KMS-11 (cell line): Measurements from ENCODE around the gene CDK1.

ENCODE experiments used
- H2AFZ ChIP-seq: fragments of 200-600 bp; sonication (generic); 2 replicates; pipeline ENCODE4 v1.6.1; 2016; ENCODE audit warnings: antibody characterized with exemption, mixed run types, low read depth
- H3K27ac ChIP-seq: fragments of 200-600 bp; sonication (generic); 2 replicates; pipeline ENCODE4 v1.6.1; 2016; ENCODE audit warnings: mild to moderate bottlenecking, mixed run types
- H3K27me3 ChIP-seq: fragments of 200-600 bp; sonication (generic); 2 replicates; pipeline ENCODE4 v1.6.1; 2017; ENCODE audit warnings: mild to moderate bottlenecking, low read depth, mixed run types, moderate library complexity; ENCODE audit not compliant: insufficient read depth
- H3K36me3 ChIP-seq: fragments of 200-600 bp; sonication (generic); 2 replicates; pipeline ENCODE4 v1.6.1; 2017; ENCODE audit warnings: mild to moderate bottlenecking, mixed run types; ENCODE audit not compliant: insufficient read depth
- H3K4me1 ChIP-seq: fragments of 200-600 bp; sonication (generic); 2 replicates; pipeline ENCODE4 v1.6.1; 2016; ENCODE audit warnings: mild to moderate bottlenecking, low read depth, mixed run types; ENCODE audit not compliant: poor library complexity, severe bottlenecking
- H3K4me2 ChIP-seq: fragments of 200-600 bp; sonication (generic); 2 replicates; pipeline ENCODE4 v1.7.0; 2016; ENCODE audit warnings: mild to moderate bottlenecking, mixed run types
- H3K4me3 ChIP-seq: fragments of 200-600 bp; sonication (generic); IDR thresholded peaks from 2 replicates; pipeline ENCODE4 v1.6.1; 2017; ENCODE audit warnings: low read depth, low read length, mixed read lengths; ENCODE audit not compliant: insufficient read depth
- H3K79me2 ChIP-seq: fragments of 200-600 bp; sonication (generic); 2 replicates; pipeline ENCODE4 v1.6.1; 2016; ENCODE audit warnings: low read depth, mixed run types; ENCODE audit not compliant: insufficient read depth
- H3K9ac ChIP-seq: fragments of 200-600 bp; sonication (generic); 2 replicates; pipeline ENCODE4 v1.6.1; 2016; ENCODE audit warnings: mild to moderate bottlenecking, mixed run types
- H4K20me1 ChIP-seq: fragments of 200-600 bp; sonication (generic); 2 replicates; pipeline ENCODE4 v1.6.1; 2016; ENCODE audit warnings: mild to moderate bottlenecking, mixed run types; ENCODE audit not compliant: insufficient read depth
- CTCF ChIP-seq: fragments of 200-600 bp; sonication (generic); conservative IDR thresholded peaks from 2 replicates; pipeline ENCODE4 v1.6.1; 2017; ENCODE audit warnings: low read depth, mild to moderate bottlenecking, antibody characterized with exemption, low read length, moderate library complexity, mixed read lengths

The CDK1 gene

GRCh38 chr10:60747817-60748469 is 30.3 kb upstream of the CDK1 start:
- H4K20me1 ChIP-seq = no peaks in the 10 kb centered on the region
- H3K79me2 ChIP-seq = no peaks in the 10 kb centered on the region
- no peaks in the 10 kb centered on the region for H3K27me3 ChIP-seq
- TF ChIP-seq CTCF = no peak
- no peak overlapping the region for H3K4me3 ChIP-seq
- H3K36me3 ChIP-seq = no peaks in the 10 kb centered on the region
- no peak overlapping the region for H3K4me2 ChIP-seq
- no peaks in the 10 kb centered on the region for H3K4me1 ChIP-seq
- H3K27ac ChIP-seq = no peak overlapping the region
- no peak overlapping the region for H2AFZ ChIP-seq
- no peak overlapping the region for H3K9ac ChIP-seq

GRCh38 chr10:60753152-60753551 is 25.1 kb upstream of the CDK1 start:
- TF ChIP-seq CTCF = no peak

GRCh38 chr10:60753817-60754216 is 24.5 kb upstream of the CDK1 start:
- Histone ChIP-seq H3K9ac (no peak overlapping the region), H3K27me3 (no peaks in the 10 kb centered on the region), H3K4me3 (no peak overlapping the region), H4K20me1 (no peaks in the 10 kb centered on the region), H2AFZ (no peak overlapping the region), H3K36me3 (no peaks in the 10 kb centered on the region), H3K79me2 (no peaks in the 10 kb centered on the region), H3K27ac (no peak overlapping the region), H3K4me1 (no peaks in the 10 kb centered on the region), H3K4me2 (no peak overlapping the region)
- no peak for TF ChIP-seq CTCF

More at GRCh38 chr10:60753152-60753551, 25.1 kb upstream of the CDK1 start:
- H3K4me2 ChIP-seq = no peak overlapping the region
- no peak overlapping the region for H3K9ac ChIP-seq
- H3K27ac ChIP-seq = no peak overlapping the region
- H2AFZ ChIP-seq = no peak overlapping the region
- H4K20me1 ChIP-seq = no peaks in the 10 kb centered on the region
- H3K4me1 ChIP-seq = no peaks in the 10 kb centered on the region
- no peaks in the 10 kb centered on the region for H3K27me3 ChIP-seq
- no peaks in the 10 kb centered on the region for H3K36me3 ChIP-seq
- H3K4me3 ChIP-seq = no peak overlapping the region
- no peaks in the 10 kb centered on the region for H3K79me2 ChIP-seq

- Histone ChIP-seq H2AFZ (no peak overlapping the region), H3K4me2 (no peak overlapping the region), H3K27me3 (no peaks in the 10 kb centered on the region), H3K27ac (no peak overlapping the region), H3K4me3 (no peak overlapping the region), H3K79me2 (no peaks in the 10 kb centered on the region), H3K36me3 (no peaks in the 10 kb centered on the region), H3K9ac (no peak overlapping the region), H4K20me1 (no peaks in the 10 kb centered on the region), H3K4me1 (no peaks in the 10 kb centered on the region)
- TF ChIP-seq CTCF = no peak
Measured at GRCh38 chr10:60757420-60757895, 20.8 kb upstream of the CDK1 start.
